HFF-Myc (cell line): Measurements from ENCODE around the gene WDFY2.

Experiments
- DNase-seq: peaks from one replicate; pipeline ENCODE4 v3.0.0-alpha.2; 2011; ENCODE audit warnings: low read depth; ENCODE audit errors: extremely low read depth
- H3K4me3 ChIP-seq: replicated peaks from 2 replicates; pipeline ENCODE4 v1.5.1; 2011; ENCODE audit warnings: low read depth, mild to moderate bottlenecking, control low read depth, low read length
- TF ChIP-seq, protein P1 (sequence below): IDR thresholded peaks from 2 replicates; pipeline ENCODE4 v1.5.1; 2012; ENCODE audit warnings: mild to moderate bottlenecking, low read depth, low read length, control low read depth; ENCODE audit errors: missing control alignments

Gene WDFY2

DNA sequence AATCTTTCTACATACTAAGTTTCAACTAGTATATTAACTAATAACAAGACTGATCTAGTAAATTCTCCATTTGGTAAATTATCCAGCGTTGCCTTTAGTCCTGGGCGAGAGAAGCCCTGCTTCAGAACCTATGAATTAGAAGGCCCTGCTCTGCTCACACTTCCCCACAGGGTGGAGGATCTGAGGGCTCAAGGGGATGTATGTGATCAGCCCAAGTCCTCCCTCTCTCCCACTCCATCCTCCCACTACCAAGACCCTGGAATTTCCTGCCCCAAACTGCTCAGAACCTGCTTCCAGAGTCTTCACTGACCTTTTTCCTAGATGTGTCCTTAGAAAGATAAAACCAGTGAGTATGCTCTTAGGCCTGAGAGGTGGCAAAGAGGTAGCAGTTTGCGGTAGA lies 91.6 kb downstream of the WDFY2 start:
- TF ChIP-seq, protein P1, sequence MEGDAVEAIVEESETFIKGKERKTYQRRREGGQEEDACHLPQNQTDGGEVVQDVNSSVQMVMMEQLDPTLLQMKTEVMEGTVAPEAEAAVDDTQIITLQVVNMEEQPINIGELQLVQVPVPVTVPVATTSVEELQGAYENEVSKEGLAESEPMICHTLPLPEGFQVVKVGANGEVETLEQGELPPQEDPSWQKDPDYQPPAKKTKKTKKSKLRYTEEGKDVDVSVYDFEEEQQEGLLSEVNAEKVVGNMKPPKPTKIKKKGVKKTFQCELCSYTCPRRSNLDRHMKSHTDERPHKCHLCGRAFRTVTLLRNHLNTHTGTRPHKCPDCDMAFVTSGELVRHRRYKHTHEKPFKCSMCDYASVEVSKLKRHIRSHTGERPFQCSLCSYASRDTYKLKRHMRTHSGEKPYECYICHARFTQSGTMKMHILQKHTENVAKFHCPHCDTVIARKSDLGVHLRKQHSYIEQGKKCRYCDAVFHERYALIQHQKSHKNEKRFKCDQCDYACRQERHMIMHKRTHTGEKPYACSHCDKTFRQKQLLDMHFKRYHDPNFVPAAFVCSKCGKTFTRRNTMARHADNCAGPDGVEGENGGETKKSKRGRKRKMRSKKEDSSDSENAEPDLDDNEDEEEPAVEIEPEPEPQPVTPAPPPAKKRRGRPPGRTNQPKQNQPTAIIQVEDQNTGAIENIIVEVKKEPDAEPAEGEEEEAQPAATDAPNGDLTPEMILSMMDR, result no peak
- DNase-seq, result no peak
- H3K4me3 ChIP-seq, result no peak overlapping the region

DNA sequence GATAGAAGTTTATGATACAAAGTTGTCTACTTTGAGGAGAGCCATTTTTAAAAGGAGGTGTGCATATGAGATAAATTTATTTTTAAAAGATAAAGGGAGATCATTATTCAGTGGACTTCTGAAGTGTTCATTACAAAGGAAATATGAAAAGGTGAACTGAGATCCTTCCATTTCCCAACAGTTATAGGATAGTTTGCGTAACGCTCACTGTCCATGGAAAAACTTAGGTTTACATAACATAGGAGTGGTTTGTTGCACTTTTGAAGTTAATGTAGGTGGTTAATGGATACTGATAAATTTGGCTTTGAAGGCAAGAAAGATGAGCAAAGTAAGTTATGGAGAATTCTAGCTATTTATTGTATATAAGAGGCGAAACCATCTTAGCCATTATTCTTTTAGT lies 92.5 kb downstream of the WDFY2 start:
- no peak overlapping the region for H3K4me3 ChIP-seq
- TF ChIP-seq, protein P1, result no peak
- no peak for DNase-seq

DNA sequence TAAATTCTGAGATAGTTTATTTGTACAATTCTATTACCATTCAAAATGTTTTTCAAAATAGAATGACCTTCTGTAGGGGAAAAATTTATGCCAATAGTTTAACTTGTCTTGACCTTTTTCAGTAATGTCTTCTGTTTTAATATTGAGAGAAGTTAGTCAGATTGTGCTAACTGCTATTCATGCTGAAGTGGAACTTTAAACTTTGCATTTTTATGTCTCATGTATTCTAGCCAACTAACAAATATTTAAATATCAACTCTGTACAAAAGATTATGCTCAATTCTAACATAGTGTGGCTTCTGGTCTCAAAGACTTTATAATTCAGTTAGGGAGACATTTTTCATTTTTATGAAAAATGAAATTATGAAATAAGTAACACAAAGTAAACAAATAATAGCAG lies 94.2 kb downstream of the WDFY2 start:
- TF ChIP-seq, protein P1, result no peak
- no peak for DNase-seq
- no peak overlapping the region for H3K4me3 ChIP-seq

DNA sequence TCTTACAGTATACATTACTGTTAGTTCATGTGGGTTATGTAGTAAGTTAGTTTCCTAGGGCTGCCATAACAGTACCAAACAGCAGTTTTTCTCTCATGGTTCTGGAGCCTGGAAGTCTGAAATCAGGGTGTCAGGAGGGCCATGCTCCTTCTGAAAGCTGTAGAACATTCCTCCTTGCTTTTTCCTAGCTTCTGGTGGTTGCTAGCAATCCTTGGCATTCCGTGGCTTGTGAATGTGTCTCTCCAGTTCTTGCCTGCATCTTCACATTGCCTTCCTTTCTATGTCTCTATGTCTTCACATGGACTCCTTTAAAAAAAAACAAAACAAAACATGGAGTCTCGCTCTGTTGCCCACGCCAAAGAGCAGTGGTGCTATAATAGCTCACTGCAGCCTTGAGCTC lies 95.4 kb downstream of the WDFY2 start:
- H3K4me3 ChIP-seq, result no peak overlapping the region
- TF ChIP-seq, protein P1, result no peak
- DNase-seq, result no peak

DNA sequence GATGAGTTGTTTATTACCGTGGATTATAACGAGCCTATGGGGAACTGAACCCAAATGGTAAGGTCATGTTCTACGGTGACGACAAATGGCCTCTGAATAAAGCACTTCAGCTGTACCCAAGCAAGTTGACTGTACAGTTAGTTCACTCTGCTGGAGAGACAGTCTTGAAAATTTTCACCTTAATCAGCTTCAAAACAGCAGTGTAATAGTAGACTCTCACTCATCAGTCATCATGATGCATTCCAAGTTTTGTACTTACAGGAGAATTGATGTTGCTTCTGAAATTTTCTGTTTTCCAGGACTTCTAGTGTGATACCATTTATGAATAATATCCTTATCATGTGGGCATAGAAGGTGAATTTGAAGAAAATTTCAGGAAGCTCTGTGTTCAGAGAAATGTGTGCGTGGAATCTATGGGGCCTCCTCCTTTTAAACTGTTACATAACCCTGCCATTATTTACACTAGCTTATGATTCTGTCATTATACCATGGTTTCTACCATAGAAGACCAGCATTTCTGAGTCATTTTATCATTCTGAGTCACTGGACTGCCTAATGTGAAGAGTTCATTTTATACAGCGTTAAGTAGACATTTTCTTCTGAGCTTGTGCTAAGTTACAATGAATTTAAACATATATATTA lies 96.9 kb downstream of the WDFY2 start:
- peak; percentile 24 for DNase-seq
- no peak overlapping the region for H3K4me3 ChIP-seq
- TF ChIP-seq, protein P1, result no peak

DNA sequence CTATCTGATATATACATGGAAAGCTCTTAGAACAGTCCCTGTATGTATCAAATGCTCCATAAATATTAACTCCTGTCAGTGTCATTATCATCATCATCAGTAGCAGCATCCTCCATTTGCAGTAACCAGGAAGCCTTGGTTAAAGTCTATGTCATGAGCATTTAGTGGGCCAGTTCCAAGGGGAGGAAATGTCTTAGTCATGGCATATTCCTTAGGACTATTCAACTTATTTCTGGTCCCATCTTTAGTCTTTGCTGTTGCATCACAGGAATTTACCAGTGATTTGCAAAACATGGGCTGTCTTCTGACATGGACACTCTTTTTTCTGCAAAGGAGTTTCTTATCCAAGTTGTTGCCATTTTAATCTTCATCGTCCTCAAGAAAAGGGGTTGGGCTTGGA lies 98.4 kb downstream of the WDFY2 start:
- no peak overlapping the region for H3K4me3 ChIP-seq
- DNase-seq, result no peak
- TF ChIP-seq, protein P1, result no peak

DNA sequence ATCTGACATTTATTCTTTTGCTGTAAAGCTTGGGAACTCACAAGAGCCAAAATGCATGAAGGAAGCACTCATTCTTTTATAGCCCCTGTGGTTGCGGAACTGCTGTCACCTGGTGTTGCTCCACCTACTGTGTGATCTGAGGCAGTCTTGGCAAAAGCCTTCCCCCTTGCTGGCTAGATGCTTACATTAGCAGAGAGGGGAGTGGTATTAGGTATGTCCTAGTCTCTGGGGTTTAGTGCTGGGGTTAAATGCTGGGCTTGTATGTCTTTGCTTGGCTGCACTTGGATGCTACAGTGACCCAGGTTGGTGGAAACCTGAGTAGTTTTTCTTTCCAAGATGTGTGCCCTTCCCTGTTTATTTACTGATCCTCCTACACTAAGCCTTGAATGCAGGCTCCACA lies 99.3 kb downstream of the WDFY2 start:
- TF ChIP-seq, protein P1, result no peak
- H3K4me3 ChIP-seq, result no peak overlapping the region
- DNase-seq, result no peak
